ENCODE results near the gene PSD2. TPM values are rescaled to one million over a fixed set of nuclear protein-coding genes. Genes with fewer than 3 reads are reported as not detected.

The PSD2 gene
- total RNA-seq, 4 donors from 2014 or later: 0.16 TPM; not detected in 3

- no peaks in the 10 kb centered on the region for H3K9me3 ChIP-seq
- H3K27ac ChIP-seq: no peak overlapping the region
- no peaks in the 10 kb centered on the region for H3K36me3 ChIP-seq
- H3K4me3 ChIP-seq: no peak overlapping the region
- WGBS, 2 donors (ENCODE audit: low coverage in 1 of 2): 73 to 83% methylated on average over 2 to 6 of the region's 6 CpGs
- H3K4me1 ChIP-seq: no peaks in the 10 kb centered on the region
- intact Hi-C loops (cut with DNase I; ENCODE audit: low total_unique reads): no loop called here
- TF ChIP-seq EP300 (IDR thresholded peaks at IDR 0.05; ENCODE audit: low read depth) (no peak), POLR2A (IDR thresholded peaks at IDR 0.05) (no peak), CTCF (IDR thresholded peaks at IDR 0.05) (no peak), POLR2AphosphoS5 (IDR thresholded peaks at IDR 0.05) (no peak)
- DNase-seq: no peak
- no peaks in the 10 kb centered on the region for H3K27me3 ChIP-seq
- in situ Hi-C loops (cut with MboI; ENCODE audit: low pct_ligation_motif_present in 1 of 4, low pct_unique_long_range_greater_than_20kb in 1 of 4, low sequenced_read_pairs in 3 of 4): no loop called here
Observed at GRCh38 chr5:139855946-139856540, 60.4 kb downstream of the PSD2 start.

- Histone ChIP-seq H3K27ac (no peak overlapping the region), H3K4me3 (no peak overlapping the region), H3K27me3 (no peaks in the 10 kb centered on the region), H3K4me1 (no peaks in the 10 kb centered on the region), H3K9me3 (no peaks in the 10 kb centered on the region), H3K36me3 (no peaks in the 10 kb centered on the region)
- in situ Hi-C loops (cut with MboI; ENCODE audit: low pct_ligation_motif_present in 1 of 4, low pct_unique_long_range_greater_than_20kb in 1 of 4, low sequenced_read_pairs in 3 of 4): no loop called here
- no peak for DNase-seq
- TF ChIP-seq EP300 (IDR thresholded peaks at IDR 0.05; ENCODE audit: low read depth) (no peak), CTCF (IDR thresholded peaks at IDR 0.05) (no peak), POLR2AphosphoS5 (IDR thresholded peaks at IDR 0.05) (no peak), POLR2A (IDR thresholded peaks at IDR 0.05) (no peak)
- 77 to 100% methylated on average over 1 to 4 of the region's 4 CpGs for WGBS, 2 donors (ENCODE audit: low coverage in 1 of 2)
- intact Hi-C loops (cut with DNase I; ENCODE audit: low total_unique reads): no loop called here
Observed at GRCh38 chr5:139856714-139857113, 61.1 kb downstream of the PSD2 start.

GRCh38 chr5:139859013-139859412, 63.4 kb downstream of the PSD2 start:
- in situ Hi-C loops (cut with MboI; ENCODE audit: low pct_ligation_motif_present in 1 of 4, low pct_unique_long_range_greater_than_20kb in 1 of 4, low sequenced_read_pairs in 3 of 4): no loop called here
- Histone ChIP-seq H3K36me3 (no peaks in the 10 kb centered on the region), H3K4me3 (no peak overlapping the region), H3K9me3 (no peaks in the 10 kb centered on the region), H3K27ac (no peak overlapping the region), H3K27me3 (no peaks in the 10 kb centered on the region), H3K4me1 (peaks cover 0 to 12% (median 2%) of the 10 kb centered on the region in 4 donors)
- WGBS, 2 donors (ENCODE audit: low coverage in 1 of 2): 66% methylated on average over 2 of the region's 2 CpGs; no CpG with 5 or more reads in 1 of the 2 donors
- TF ChIP-seq POLR2AphosphoS5 (IDR thresholded peaks at IDR 0.05): no peak
- TF ChIP-seq CTCF (IDR thresholded peaks at IDR 0.05): no peak
- TF ChIP-seq EP300 (IDR thresholded peaks at IDR 0.05; ENCODE audit: low read depth): no peak
- no peak for TF ChIP-seq POLR2A (IDR thresholded peaks at IDR 0.05)
- no peak for DNase-seq
- intact Hi-C loops (cut with DNase I; ENCODE audit: low total_unique reads): loop anchor here (1.0 kb wide), 1 partner anchor 45 kb away; no protein-coding TSS in a partner anchor

GRCh38 chr5:139861021-139861888, 65.6 kb downstream of the PSD2 start:
- Histone ChIP-seq H3K27ac (no peak overlapping the region), H3K9me3 (no peaks in the 10 kb centered on the region), H3K27me3 (no peaks in the 10 kb centered on the region), H3K36me3 (no peaks in the 10 kb centered on the region), H3K4me1 (peaks cover 0 to 13% (median 2%) of the 10 kb centered on the region in 4 donors), H3K4me3 (no peak overlapping the region)
- no peak for TF ChIP-seq POLR2A (IDR thresholded peaks at IDR 0.05)
- no peak for DNase-seq
- intact Hi-C loops (cut with DNase I; ENCODE audit: low total_unique reads) (loop anchor here (5.0 kb wide), 1 partner anchor 74 kb away; no protein-coding TSS in a partner anchor), in situ Hi-C loops (cut with MboI; ENCODE audit: low pct_ligation_motif_present in 1 of 4, low pct_unique_long_range_greater_than_20kb in 1 of 4, low sequenced_read_pairs in 3 of 4) (loop anchor here in 1 of 4 donors (10.0 kb wide), 1 partner anchor 76 kb away; no protein-coding TSS in a partner anchor)
- whole genome bisulfite sequencing, 2 donors (ENCODE audit: low coverage in 1 of 2): 86% methylated on average over 15 of the region's 15 CpGs; no CpG with 5 or more reads in 1 of the 2 donors

Data from transverse colon (tissue), 4 donors.